ENCODE data around the gene ISYNA1. TPM values are rescaled to one million over a fixed set of nuclear protein-coding genes. Genes with fewer than 3 reads are reported as not detected.

ISYNA1 gene
- total RNA-seq, 1 donor from 2014 or later: 251 TPM

- H3K4me3 Mint-ChIP-seq: no peak overlapping the region
- no peaks in the 10 kb centered on the region for H3K27me3 Mint-ChIP-seq (ENCODE audit: low read depth)
- H3K9me3 Mint-ChIP-seq: no peaks in the 10 kb centered on the region
- no peaks in the 10 kb centered on the region for H3K36me3 Mint-ChIP-seq (ENCODE audit: low read depth)
- no peaks in the 10 kb centered on the region for H3K4me1 Mint-ChIP-seq
- DNase-seq (ENCODE audit: low read depth, low spot score): no peak
- no peak for TF ChIP-seq CTCF (conservative IDR thresholded peaks at IDR 0.05)
- H3K27ac Mint-ChIP-seq (ENCODE audit: unreplicated experiment): no peak overlapping the region
Measured at GRCh38 chr19:18465964-18466339, 28.0 kb upstream of the ISYNA1 start.

GRCh38 chr19:18465214-18465963 lies 27.5 kb upstream of the ISYNA1 start:
- no peaks in the 10 kb centered on the region for H3K36me3 Mint-ChIP-seq (ENCODE audit: low read depth)
- no peak for TF ChIP-seq CTCF (conservative IDR thresholded peaks at IDR 0.05)
- DNase-seq (ENCODE audit: low read depth, low spot score): no peak
- H3K27me3 Mint-ChIP-seq (ENCODE audit: low read depth): no peaks in the 10 kb centered on the region
- no peaks in the 10 kb centered on the region for H3K9me3 Mint-ChIP-seq
- no peak overlapping the region for H3K4me3 Mint-ChIP-seq
- no peak overlapping the region for H3K27ac Mint-ChIP-seq (ENCODE audit: unreplicated experiment)
- H3K4me1 Mint-ChIP-seq: no peaks in the 10 kb centered on the region

- Mint-ChIP-seq H3K36me3 (ENCODE audit: low read depth) (no peaks in the 10 kb centered on the region), H3K9me3 (no peaks in the 10 kb centered on the region), H3K27me3 (ENCODE audit: low read depth) (no peaks in the 10 kb centered on the region), H3K4me3 (no peak overlapping the region), H3K27ac (ENCODE audit: unreplicated experiment) (no peak overlapping the region), H3K4me1 (no peaks in the 10 kb centered on the region)
- DNase-seq (ENCODE audit: low read depth, low spot score): no peak
- TF ChIP-seq CTCF (conservative IDR thresholded peaks at IDR 0.05): no peak
Measured at GRCh38 chr19:18464646-18465045, 26.7 kb upstream of the ISYNA1 start.

- Mint-ChIP-seq H3K4me3 (peak overlapping the region; percentile 7), H3K27me3 (ENCODE audit: low read depth) (no peaks in the 10 kb centered on the region), H3K4me1 (peaks cover 9% of the 10 kb centered on the region), H3K9me3 (no peaks in the 10 kb centered on the region), H3K36me3 (ENCODE audit: low read depth) (no peaks in the 10 kb centered on the region), H3K27ac (ENCODE audit: unreplicated experiment) (peak overlapping the region; percentile 71)
- no peak for DNase-seq (ENCODE audit: low read depth, low spot score)
- TF ChIP-seq CTCF (conservative IDR thresholded peaks at IDR 0.05): no peak
Measured at GRCh38 chr19:18461471-18461870, 23.5 kb upstream of the ISYNA1 start.

GRCh38 chr19:18460900-18461299 lies 23.0 kb upstream of the ISYNA1 start:
- peaks cover 9% of the 10 kb centered on the region for H3K4me1 Mint-ChIP-seq
- no peaks in the 10 kb centered on the region for H3K27me3 Mint-ChIP-seq (ENCODE audit: low read depth)
- no peak for TF ChIP-seq CTCF (conservative IDR thresholded peaks at IDR 0.05)
- H3K36me3 Mint-ChIP-seq (ENCODE audit: low read depth): no peaks in the 10 kb centered on the region
- no peak overlapping the region for H3K4me3 Mint-ChIP-seq
- no peaks in the 10 kb centered on the region for H3K9me3 Mint-ChIP-seq
- no peak overlapping the region for H3K27ac Mint-ChIP-seq (ENCODE audit: unreplicated experiment)
- DNase-seq (ENCODE audit: low read depth, low spot score): no peak

Measured in neural crest cell (in vitro differentiated cells).